Measurements from ENCODE around the gene BASP1. TPM values are rescaled to one million over a fixed set of nuclear protein-coding genes. Genes with fewer than 3 reads are reported as not detected.

BASP1 gene
- total and polyA plus RNA-seq, 7 donors, result 0.64 to 1.9 (median 1.1) TPM

- WGBS, 3 donors, result 81 to 91% (median 82%) methylated on average over 9 of the region's 9 CpGs
- intact Hi-C loops (cut with DNase I), result no loop called here
Observed at GRCh38 chr5:17290540-17290974, 73.1 kb downstream of the BASP1 start.

GRCh38 chr5:17292434-17293015, 75.1 kb downstream of the BASP1 start:
- Histone ChIP-seq H3K27ac (no peak overlapping the region), H3K9me3 (no peaks in the 10 kb centered on the region), H3K4me1 (no peaks in the 10 kb centered on the region), H3K4me3 (no peak overlapping the region), H3K36me3 (ENCODE audit: insufficient read depth in 1 of 2, low read depth in 1 of 2) (no peaks in the 10 kb centered on the region), H3K27me3 (ENCODE audit: insufficient read depth in 3 of 3, low read length in 2 of 3) (peaks cover 0 to 2% (median 0%) of the 10 kb centered on the region in 3 donors)
- ATAC-seq (no peak), DNase-seq (no peak)
- intact Hi-C loops (cut with DNase I), result no loop called here
- no peak for TF ChIP-seq CTCF (IDR thresholded peaks at IDR 0.05)
- 87 to 90% (median 88%) methylated on average over 12 of the region's 12 CpGs for whole genome bisulfite sequencing, 3 donors

More at GRCh38 chr5:17290540-17290974, 73.1 kb downstream of the BASP1 start:
- Histone ChIP-seq H3K4me3 (no peak overlapping the region), H3K4me1 (no peaks in the 10 kb centered on the region), H3K27me3 (ENCODE audit: insufficient read depth in 3 of 3, low read length in 2 of 3) (peaks cover 0 to 2% (median 0%) of the 10 kb centered on the region in 3 donors), H3K9me3 (no peaks in the 10 kb centered on the region), H3K27ac (no peak overlapping the region), H3K36me3 (ENCODE audit: insufficient read depth in 1 of 2, low read depth in 1 of 2) (no peaks in the 10 kb centered on the region)
- ATAC-seq, result no peak
- TF ChIP-seq CTCF (IDR thresholded peaks at IDR 0.05), result no peak
- DNase-seq, result no peak

- no peaks in the 10 kb centered on the region for H3K27me3 ChIP-seq (ENCODE audit: insufficient read depth in 3 of 3, low read length in 2 of 3)
- TF ChIP-seq CTCF (IDR thresholded peaks at IDR 0.05), result no peak
- WGBS, 3 donors, result 85 to 87% (median 86%) methylated on average over 8 of the region's 8 CpGs
- H3K9me3 ChIP-seq, result no peaks in the 10 kb centered on the region
- no peaks in the 10 kb centered on the region for H3K4me1 ChIP-seq
- H3K36me3 ChIP-seq (ENCODE audit: insufficient read depth in 1 of 2, low read depth in 1 of 2), result no peaks in the 10 kb centered on the region
- DNase-seq (no peak), ATAC-seq (no peak)
- intact Hi-C loops (cut with DNase I), result no loop called here
- H3K27ac ChIP-seq, result no peak overlapping the region
- H3K4me3 ChIP-seq, result no peak overlapping the region
Observed at GRCh38 chr5:17294639-17295311, 77.3 kb downstream of the BASP1 start.

GRCh38 chr5:17295671-17296070, 78.2 kb downstream of the BASP1 start:
- intact Hi-C loops (cut with DNase I), result no loop called here
- no peak for DNase-seq
- no peak for ATAC-seq
- TF ChIP-seq CTCF (IDR thresholded peaks at IDR 0.05), result no peak
- WGBS, 3 donors, result 72 to 85% (median 80%) methylated on average over 3 of the region's 3 CpGs
- Histone ChIP-seq H3K27ac (no peak overlapping the region), H3K4me1 (no peaks in the 10 kb centered on the region), H3K4me3 (no peak overlapping the region), H3K27me3 (ENCODE audit: insufficient read depth in 3 of 3, low read length in 2 of 3) (no peaks in the 10 kb centered on the region), H3K9me3 (no peaks in the 10 kb centered on the region), H3K36me3 (ENCODE audit: insufficient read depth in 1 of 2, low read depth in 1 of 2) (no peaks in the 10 kb centered on the region)
